PC-3 (cell line): Measurements from ENCODE around the gene FGF23.

Experiments used
- EZH2 ChIP-seq: fragments of 300-600 bp; sonication (generic); IDR thresholded peaks from one replicate; pipeline ENCODE4 v1.6.1; 2017; ENCODE audit warnings: antibody characterized with exemption, mild to moderate bottlenecking, low read length; ENCODE audit not compliant: unreplicated experiment
- TF ChIP-seq, protein P1 (sequence below): fragments of 300-600 bp; sonication (generic); conservative IDR thresholded peaks from 2 replicates; pipeline ENCODE4 v1.5.1; 2017; ENCODE audit warnings: antibody characterized with exemption, low read depth, mild to moderate bottlenecking, low read length

- no peak for TF ChIP-seq EZH2
- TF ChIP-seq, protein P1, sequence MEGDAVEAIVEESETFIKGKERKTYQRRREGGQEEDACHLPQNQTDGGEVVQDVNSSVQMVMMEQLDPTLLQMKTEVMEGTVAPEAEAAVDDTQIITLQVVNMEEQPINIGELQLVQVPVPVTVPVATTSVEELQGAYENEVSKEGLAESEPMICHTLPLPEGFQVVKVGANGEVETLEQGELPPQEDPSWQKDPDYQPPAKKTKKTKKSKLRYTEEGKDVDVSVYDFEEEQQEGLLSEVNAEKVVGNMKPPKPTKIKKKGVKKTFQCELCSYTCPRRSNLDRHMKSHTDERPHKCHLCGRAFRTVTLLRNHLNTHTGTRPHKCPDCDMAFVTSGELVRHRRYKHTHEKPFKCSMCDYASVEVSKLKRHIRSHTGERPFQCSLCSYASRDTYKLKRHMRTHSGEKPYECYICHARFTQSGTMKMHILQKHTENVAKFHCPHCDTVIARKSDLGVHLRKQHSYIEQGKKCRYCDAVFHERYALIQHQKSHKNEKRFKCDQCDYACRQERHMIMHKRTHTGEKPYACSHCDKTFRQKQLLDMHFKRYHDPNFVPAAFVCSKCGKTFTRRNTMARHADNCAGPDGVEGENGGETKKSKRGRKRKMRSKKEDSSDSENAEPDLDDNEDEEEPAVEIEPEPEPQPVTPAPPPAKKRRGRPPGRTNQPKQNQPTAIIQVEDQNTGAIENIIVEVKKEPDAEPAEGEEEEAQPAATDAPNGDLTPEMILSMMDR = no peak
These were observed 38.4 kb upstream of the FGF23 start for GRCh38 chr12:4417936-4418335.
